GM18505 (cell line): ENCODE measurements around the gene GAS7.

Experiments
- ATAC-seq: cut with Tn5 transposase; IDR thresholded peaks from one replicate; pipeline ENCODE4 v1.9.1; 2021; ENCODE audit not compliant: unreplicated experiment
- POLR2A ChIP-seq: IDR thresholded peaks from 4 replicates; pipeline ENCODE4 v1.6.1; 2011; ENCODE audit warnings: borderline replicate concordance; ENCODE audit not compliant: insufficient read depth, insufficient read length; ENCODE audit errors: extremely low read depth

GAS7 gene

GRCh38 chr17:9862220-9862619 lies 336.2 kb downstream of the GAS7 start:
- no peak for ATAC-seq
- TF ChIP-seq POLR2A: no peak

- no peak for TF ChIP-seq POLR2A
- ATAC-seq: no peak
Observed at GRCh38 chr17:9860851-9861250, 337.6 kb downstream of the GAS7 start.
